ENCODE measurements around the gene DRC3.

Gene DRC3

DNA sequence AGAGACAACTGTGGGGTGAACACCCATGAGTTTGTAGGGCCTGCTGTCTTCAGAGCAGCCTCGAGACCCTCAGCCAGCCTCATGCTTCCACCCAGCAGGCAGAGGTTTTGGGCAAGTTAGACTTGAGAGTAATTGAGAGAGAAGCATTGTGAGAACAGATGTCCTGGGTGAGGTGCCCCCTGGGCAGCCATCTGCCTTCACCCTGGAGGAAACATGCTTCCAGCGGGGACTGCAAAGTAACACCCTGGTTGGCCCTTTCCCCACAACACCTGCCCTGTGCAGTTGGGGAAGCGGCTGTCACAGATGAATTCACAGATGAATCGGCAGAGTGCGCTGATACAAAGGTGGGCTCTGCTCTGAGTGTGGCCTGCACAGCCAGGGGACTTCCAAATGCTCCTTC lies 42.9 kb downstream of the DRC3 start:
- POLR2A ChIA-PET, result no interaction called here
- TF ChIP-seq LEF1 (IDR thresholded peaks at IDR 0.05; ENCODE audit: borderline replicate concordance), result no peak
- TF ChIP-seq ARNT (IDR thresholded peaks at IDR 0.05), result no peak
- no peak for TF ChIP-seq FOXM1 (IDR thresholded peaks at IDR 0.05; ENCODE audit: borderline replicate concordance)
- no peak for TF ChIP-seq FOXK2 (IDR thresholded peaks at IDR 0.05)
- TF ChIP-seq SUZ12 (IDR thresholded peaks at IDR 0.05), result no peak
- no peak for TF ChIP-seq ELF4 (IDR thresholded peaks at IDR 0.05)
- TF ChIP-seq HDGF (IDR thresholded peaks at IDR 0.05; ENCODE audit: borderline replicate concordance), result no peak
- TF ChIP-seq, protein P1, sequence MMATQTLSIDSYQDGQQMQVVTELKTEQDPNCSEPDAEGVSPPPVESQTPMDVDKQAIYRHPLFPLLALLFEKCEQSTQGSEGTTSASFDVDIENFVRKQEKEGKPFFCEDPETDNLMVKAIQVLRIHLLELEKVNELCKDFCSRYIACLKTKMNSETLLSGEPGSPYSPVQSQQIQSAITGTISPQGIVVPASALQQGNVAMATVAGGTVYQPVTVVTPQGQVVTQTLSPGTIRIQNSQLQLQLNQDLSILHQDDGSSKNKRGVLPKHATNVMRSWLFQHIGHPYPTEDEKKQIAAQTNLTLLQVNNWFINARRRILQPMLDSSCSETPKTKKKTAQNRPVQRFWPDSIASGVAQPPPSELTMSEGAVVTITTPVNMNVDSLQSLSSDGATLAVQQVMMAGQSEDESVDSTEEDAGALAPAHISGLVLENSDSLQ (IDR thresholded peaks at IDR 0.05), result no peak
- TF ChIP-seq CTBP1 (IDR thresholded peaks at IDR 0.05; ENCODE audit: borderline replicate concordance), result no peak
- no peak for TF ChIP-seq SP1 (IDR thresholded peaks at IDR 0.05)
- no peak for TF ChIP-seq L3MBTL2 (conservative IDR thresholded peaks at IDR 0.05)
- TF ChIP-seq NFRKB (IDR thresholded peaks at IDR 0.05), result no peak
- DNase-seq (ENCODE audit: extremely low spot score), result no peak
- CTCF ChIA-PET, result interaction anchor here (0.6 kb wide), 2 partner anchors 14 to 36 kb away, joined by 4 to 5 read pairs; no protein-coding TSS in a partner anchor

DNA sequence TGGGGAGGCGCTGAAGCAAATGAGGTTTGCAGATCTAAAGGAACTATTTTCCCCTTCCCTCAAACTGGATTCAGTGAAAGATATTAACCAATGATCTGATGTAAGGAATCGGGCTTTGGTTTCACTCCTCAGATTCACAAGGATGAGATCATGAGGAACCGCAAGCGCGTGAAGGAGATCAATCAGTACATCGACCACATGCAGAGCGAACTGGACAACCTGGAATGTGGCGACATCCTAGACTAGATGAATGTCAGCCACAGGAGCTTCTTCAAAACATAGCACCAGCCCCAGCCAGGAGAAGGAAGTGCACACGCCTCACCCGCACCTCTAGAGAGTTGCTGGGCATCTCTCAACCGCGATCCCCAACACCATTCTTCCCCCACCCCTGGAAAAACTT lies 43.8 kb downstream of the DRC3 start:
- no peak for TF ChIP-seq FOXA1 (IDR thresholded peaks at IDR 0.05)
- no peak for TF ChIP-seq FOXK2 (IDR thresholded peaks at IDR 0.05)
- CTCF ChIA-PET, result interaction anchor here (0.6 kb wide), 1 partner anchor 10 kb away, joined by 4 read pairs; no protein-coding TSS in a partner anchor
- no peak for DNase-seq (ENCODE audit: extremely low spot score)
- POLR2A ChIA-PET, result no interaction called here

DNA sequence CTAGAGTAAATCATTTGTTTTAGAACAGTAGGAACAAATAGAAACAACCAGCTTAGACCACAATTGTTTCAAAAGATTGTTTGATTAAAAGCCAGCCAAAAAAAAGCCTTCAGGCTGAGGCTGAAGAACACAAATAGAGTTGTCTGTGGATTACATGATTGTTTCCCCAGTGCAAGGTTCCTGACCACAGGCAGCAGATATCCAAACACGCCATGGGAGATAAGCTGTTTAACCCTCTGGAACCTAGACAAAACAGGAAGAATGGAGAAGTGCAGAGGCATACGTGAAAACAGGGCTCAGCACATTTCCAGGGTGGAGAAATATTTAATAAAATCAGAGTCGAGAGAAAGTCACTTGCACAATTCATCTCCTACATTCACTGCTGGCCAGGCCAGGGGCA lies 45.3 kb downstream of the DRC3 start:
- CTCF ChIA-PET, result no interaction called here
- no peak for DNase-seq (ENCODE audit: extremely low spot score)
- TF ChIP-seq L3MBTL2 (conservative IDR thresholded peaks at IDR 0.05) (no peak), FOXA1 (IDR thresholded peaks at IDR 0.05) (no peak), SUZ12 (IDR thresholded peaks at IDR 0.05) (no peak), ARNT (IDR thresholded peaks at IDR 0.05) (no peak), ELF4 (IDR thresholded peaks at IDR 0.05) (no peak), HDGF (IDR thresholded peaks at IDR 0.05; ENCODE audit: borderline replicate concordance) (no peak), NFRKB (IDR thresholded peaks at IDR 0.05) (no peak), FOXK2 (IDR thresholded peaks at IDR 0.05) (no peak), FOXM1 (IDR thresholded peaks at IDR 0.05; ENCODE audit: borderline replicate concordance) (no peak), ZNF384 (IDR thresholded peaks at IDR 0.05) (no peak), CTBP1 (IDR thresholded peaks at IDR 0.05; ENCODE audit: borderline replicate concordance) (no peak), TARDBP (IDR thresholded peaks at IDR 0.05) (no peak)
- TF ChIP-seq, protein P1 (IDR thresholded peaks at IDR 0.05), result no peak
- POLR2A ChIA-PET, result no interaction called here

DNA sequence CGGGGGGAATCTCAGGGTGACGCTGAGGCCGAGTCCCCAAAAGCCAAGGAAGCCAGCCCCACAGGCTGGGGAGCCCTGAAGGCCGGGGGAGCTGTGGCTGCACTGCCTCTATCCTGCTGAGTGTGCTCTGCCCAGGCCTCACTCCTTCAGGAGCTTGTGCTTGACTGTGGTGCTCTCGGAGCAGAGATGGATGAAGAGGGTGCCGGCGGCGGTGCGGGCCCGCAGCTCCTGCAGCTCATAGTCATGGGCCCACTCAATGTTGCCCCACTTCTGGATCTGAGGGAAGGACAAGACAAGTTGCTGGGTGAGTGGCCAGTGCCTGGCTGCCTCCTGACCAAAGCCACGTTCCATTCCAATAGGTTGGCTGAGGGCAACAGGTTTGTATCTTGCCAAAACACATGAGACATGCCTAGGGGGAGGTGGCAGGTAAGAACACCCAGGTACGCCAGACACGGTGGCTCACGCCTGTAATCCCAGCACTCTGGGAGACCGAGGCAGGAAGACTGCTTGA lies 45.8 kb downstream of the DRC3 start:
- CTCF ChIA-PET, result no interaction called here
- POLR2A ChIA-PET, result no interaction called here
- no peak for TF ChIP-seq HDGF (IDR thresholded peaks at IDR 0.05; ENCODE audit: borderline replicate concordance)
- no peak for TF ChIP-seq NFRKB (IDR thresholded peaks at IDR 0.05)
- TF ChIP-seq FOXA1 (IDR thresholded peaks at IDR 0.05), result no peak
- no peak for TF ChIP-seq ZNF384 (IDR thresholded peaks at IDR 0.05)
- TF ChIP-seq BHLHE40 (IDR thresholded peaks at IDR 0.05; ENCODE audit: borderline replicate concordance), result no peak
- TF ChIP-seq FOXK2 (IDR thresholded peaks at IDR 0.05), result no peak
- no peak for TF ChIP-seq SP1 (IDR thresholded peaks at IDR 0.05)
- no peak for TF ChIP-seq L3MBTL2 (conservative IDR thresholded peaks at IDR 0.05)
- no peak for TF ChIP-seq SUZ12 (IDR thresholded peaks at IDR 0.05)
- TF ChIP-seq FOXM1 (IDR thresholded peaks at IDR 0.05; ENCODE audit: borderline replicate concordance), result no peak
- TF ChIP-seq CTBP1 (IDR thresholded peaks at IDR 0.05; ENCODE audit: borderline replicate concordance), result no peak
- TF ChIP-seq ARNT (IDR thresholded peaks at IDR 0.05), result no peak
- no peak for TF ChIP-seq ELF4 (IDR thresholded peaks at IDR 0.05)
- TF ChIP-seq, protein P1 (IDR thresholded peaks at IDR 0.05), result no peak
- no peak for TF ChIP-seq LEF1 (IDR thresholded peaks at IDR 0.05; ENCODE audit: borderline replicate concordance)
- no peak for TF ChIP-seq TARDBP (IDR thresholded peaks at IDR 0.05)

DNA sequence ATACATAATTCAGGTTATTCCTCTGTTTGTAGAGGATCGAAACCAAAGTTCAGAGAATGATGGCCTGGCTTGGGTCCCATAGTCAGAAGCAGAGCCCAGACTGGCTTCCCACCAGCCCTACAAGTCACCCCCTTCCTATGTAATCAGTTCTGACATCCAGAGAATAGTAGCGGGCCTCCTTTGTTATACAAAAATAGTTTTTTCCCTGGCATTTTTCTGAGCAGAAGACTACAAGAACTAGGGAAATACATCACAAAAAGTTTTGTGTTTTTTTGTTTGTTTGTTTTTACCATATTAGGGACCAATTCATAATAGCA lies 47.1 kb downstream of the DRC3 start:
- TF ChIP-seq ARNT (IDR thresholded peaks at IDR 0.05), result no peak
- TF ChIP-seq L3MBTL2 (conservative IDR thresholded peaks at IDR 0.05), result no peak
- no peak for TF ChIP-seq ELF4 (IDR thresholded peaks at IDR 0.05)
- TF ChIP-seq LEF1 (IDR thresholded peaks at IDR 0.05; ENCODE audit: borderline replicate concordance), result no peak
- TF ChIP-seq ZNF384 (IDR thresholded peaks at IDR 0.05), result no peak
- TF ChIP-seq TARDBP (IDR thresholded peaks at IDR 0.05), result no peak
- no peak for TF ChIP-seq BHLHE40 (IDR thresholded peaks at IDR 0.05; ENCODE audit: borderline replicate concordance)
- no peak for TF ChIP-seq FOXK2 (IDR thresholded peaks at IDR 0.05)
- no peak for TF ChIP-seq FOXM1 (IDR thresholded peaks at IDR 0.05; ENCODE audit: borderline replicate concordance)
- no peak for TF ChIP-seq SP1 (IDR thresholded peaks at IDR 0.05)
- no peak for TF ChIP-seq SUZ12 (IDR thresholded peaks at IDR 0.05)
- POLR2A ChIA-PET, result no interaction called here
- no peak for DNase-seq (ENCODE audit: extremely low spot score)
- CTCF ChIA-PET, result interaction anchor here (1.0 kb wide), 1 partner anchor 13 kb away, joined by 4 read pairs; no protein-coding TSS in a partner anchor

More for the DNA sequence above, 45.8 kb downstream of the DRC3 start:
- DNase-seq (ENCODE audit: extremely low spot score), result no peak

DNA sequence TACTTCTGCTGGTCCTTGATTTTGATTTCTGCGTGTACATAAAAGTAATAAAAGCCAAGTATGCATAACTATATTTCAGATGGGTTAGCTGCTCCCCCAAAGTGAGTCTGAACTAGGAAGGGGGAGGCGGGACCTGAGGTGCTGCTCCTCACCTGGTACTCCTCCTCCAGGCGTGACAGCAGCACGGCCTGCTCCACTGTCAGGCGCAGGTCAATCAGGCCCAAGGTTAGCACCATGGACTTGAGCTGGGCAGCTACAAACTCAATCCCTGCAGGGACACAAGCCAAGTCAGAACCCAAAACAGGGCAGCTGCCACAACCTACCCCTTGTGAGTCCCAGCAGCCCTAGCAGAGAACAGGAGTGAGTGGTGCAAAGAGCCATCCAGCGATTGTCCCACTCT lies 48.3 kb downstream of the DRC3 start:
- no peak for TF ChIP-seq SUZ12 (IDR thresholded peaks at IDR 0.05)
- TF ChIP-seq FOXM1 (IDR thresholded peaks at IDR 0.05; ENCODE audit: borderline replicate concordance), result no peak
- TF ChIP-seq SP1 (IDR thresholded peaks at IDR 0.05), result no peak
- TF ChIP-seq BHLHE40 (IDR thresholded peaks at IDR 0.05; ENCODE audit: borderline replicate concordance), result no peak
- no peak for TF ChIP-seq TARDBP (IDR thresholded peaks at IDR 0.05)
- no peak for TF ChIP-seq CTBP1 (IDR thresholded peaks at IDR 0.05; ENCODE audit: borderline replicate concordance)
- no peak for TF ChIP-seq ELF4 (IDR thresholded peaks at IDR 0.05)
- no peak for TF ChIP-seq LEF1 (IDR thresholded peaks at IDR 0.05; ENCODE audit: borderline replicate concordance)
- no peak for TF ChIP-seq FOXA1 (IDR thresholded peaks at IDR 0.05)
- TF ChIP-seq ARNT (IDR thresholded peaks at IDR 0.05), result no peak
- TF ChIP-seq ZNF384 (IDR thresholded peaks at IDR 0.05), result no peak
- TF ChIP-seq NFRKB (IDR thresholded peaks at IDR 0.05), result no peak
- TF ChIP-seq L3MBTL2 (conservative IDR thresholded peaks at IDR 0.05), result no peak
- no peak for TF ChIP-seq FOXK2 (IDR thresholded peaks at IDR 0.05)
- TF ChIP-seq, protein P1 (IDR thresholded peaks at IDR 0.05), result no peak
- no peak for TF ChIP-seq HDGF (IDR thresholded peaks at IDR 0.05; ENCODE audit: borderline replicate concordance)
- CTCF ChIA-PET, result interaction anchor here (1.0 kb wide), 1 partner anchor 12 kb away, joined by 4 read pairs; no protein-coding TSS in a partner anchor
- POLR2A ChIA-PET, result no interaction called here
- DNase-seq (ENCODE audit: extremely low spot score), result no peak

Data from HEK293T (cell line).